ENCODE measurements around the gene SUPT5H. TPM values are rescaled to one million over a fixed set of nuclear protein-coding genes. Genes with fewer than 3 reads are reported as not detected.

The SUPT5H gene
- total RNA-seq, 1 experiment from 2014 or later: 59.9 TPM

DNA sequence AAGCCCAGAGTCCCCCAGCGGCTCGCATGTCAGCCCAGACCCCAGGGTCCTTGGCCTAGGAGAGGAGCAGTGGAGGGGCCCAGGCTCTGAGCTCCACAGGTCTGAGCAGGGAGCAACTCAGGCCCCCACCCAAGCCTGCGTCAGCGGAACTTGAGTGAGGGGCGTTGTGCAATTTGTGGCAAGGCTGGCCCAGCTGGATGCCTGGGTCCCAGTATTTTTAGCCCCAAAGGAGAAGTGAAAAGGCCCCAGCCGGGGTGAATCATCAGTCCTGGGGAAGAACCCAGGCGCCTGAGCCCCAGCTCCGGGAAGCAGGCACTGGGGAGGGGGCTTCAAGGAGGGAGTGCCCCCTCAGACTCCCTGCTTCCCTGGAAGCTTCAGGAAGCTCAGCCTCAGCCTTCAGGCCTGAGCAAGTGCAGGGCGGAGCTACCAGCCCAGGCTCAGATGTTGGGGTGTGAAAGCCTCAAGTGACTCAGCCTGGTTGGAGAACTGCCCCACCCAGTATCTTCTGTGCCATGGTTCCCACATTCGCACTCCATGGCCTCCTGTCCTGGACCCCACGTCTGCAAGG is 47.0 kb upstream of the SUPT5H start:
- Histone ChIP-seq H3K4me1 (ENCODE audit: insufficient read depth, low read length) (peaks cover 38% of the 10 kb centered on the region), H2AFZ (ENCODE audit: low read length) (no peak overlapping the region), H3K9me3 (ENCODE audit: low read length) (no peaks in the 10 kb centered on the region), H4K20me1 (ENCODE audit: low read length) (no peaks in the 10 kb centered on the region), H3K27me3 (ENCODE audit: low read length) (no peaks in the 10 kb centered on the region), H3K9ac (ENCODE audit: low read length) (peak overlapping the region; percentile 52), H3K36me3 (ENCODE audit: low read depth, low read length) (no peaks in the 10 kb centered on the region), H3K27ac (ENCODE audit: low read length) (peak overlapping the region; percentile 68), H3K4me3 (ENCODE audit: low read length) (no peak overlapping the region), H3K79me2 (ENCODE audit: low read length) (no peaks in the 10 kb centered on the region), H3K4me2 (ENCODE audit: low read length) (peak overlapping the region; percentile 57), H3F3A (ENCODE audit: low read length, unreplicated experiment) (no peaks in the 10 kb centered on the region), H3K9me2 (replicated peaks; ENCODE audit: low read length) (no peaks in the 10 kb centered on the region)
- DNase-seq: peak; percentile 42
- CTCF ChIA-PET: interaction anchor here (0.6 kb wide), 1 partner anchor 43 kb away, joined by 13 read pairs; no protein-coding TSS in a partner anchor
- TSS peak; percentile 11 for BruUV-seq (replicated peaks)
- TF ChIP-seq CTCF (conservative IDR thresholded peaks at IDR 0.05; ENCODE audit: low read depth, low read length): no peak
- no peak for TF ChIP-seq EZH2phosphoT487 (IDR thresholded peaks at IDR 0.05; ENCODE audit: borderline replicate concordance, low read length)
- no peak for TF ChIP-seq EZH2 (IDR thresholded peaks at IDR 0.05; ENCODE audit: low read length, unreplicated experiment)
- ATAC-seq: no peak
- POLR2A ChIA-PET (ENCODE audit: unreplicated experiment): interaction anchor here (0.6 to 1.1 kb wide), 3 partner anchors 9 to 56 kb away, joined by 3 to 5 read pairs (median 4); partner anchors contain the start of genes RPS16 and SAMD4B
- intact Hi-C loops (cut with micrococcal nuclease): no loop called here

DNA sequence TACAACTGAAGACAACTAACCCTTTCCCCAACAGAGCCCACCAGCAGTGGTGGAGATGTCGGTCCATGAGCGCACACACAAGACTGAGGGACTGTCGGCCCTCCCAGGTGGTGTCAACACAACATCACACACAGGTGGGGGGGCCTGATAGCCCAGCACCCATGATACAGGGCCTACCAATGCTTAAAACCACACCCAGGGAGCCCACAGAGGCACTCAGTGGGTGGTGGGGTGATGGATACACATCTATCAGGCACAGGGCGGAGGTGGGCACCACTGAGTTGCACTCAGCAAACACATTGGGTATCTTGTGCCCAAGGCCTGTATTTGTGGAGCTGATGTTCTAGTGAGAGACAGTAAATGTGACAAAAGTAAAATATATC is 45.7 kb upstream of the SUPT5H start:
- no peak for DNase-seq
- Histone ChIP-seq H3K79me2 (ENCODE audit: low read length) (no peaks in the 10 kb centered on the region), H3K27me3 (ENCODE audit: low read length) (no peaks in the 10 kb centered on the region), H4K20me1 (ENCODE audit: low read length) (no peaks in the 10 kb centered on the region), H3K4me2 (ENCODE audit: low read length) (no peak overlapping the region), H3K27ac (ENCODE audit: low read length) (no peak overlapping the region), H3K4me3 (ENCODE audit: low read length) (no peak overlapping the region), H2AFZ (ENCODE audit: low read length) (no peak overlapping the region), H3K36me3 (ENCODE audit: low read depth, low read length) (no peaks in the 10 kb centered on the region), H3K9me2 (replicated peaks; ENCODE audit: low read length) (no peaks in the 10 kb centered on the region), H3K9ac (ENCODE audit: low read length) (no peak overlapping the region), H3K4me1 (ENCODE audit: insufficient read depth, low read length) (peaks cover 42% of the 10 kb centered on the region), H3K9me3 (ENCODE audit: low read length) (no peaks in the 10 kb centered on the region), H3F3A (ENCODE audit: low read length, unreplicated experiment) (no peaks in the 10 kb centered on the region)
- ATAC-seq: no peak
- POLR2A ChIA-PET (ENCODE audit: unreplicated experiment): no interaction called here
- CTCF ChIA-PET: no interaction called here
- BruUV-seq (replicated peaks): no TSS peak
- intact Hi-C loops (cut with micrococcal nuclease): no loop called here
- TF ChIP-seq EZH2 (IDR thresholded peaks at IDR 0.05; ENCODE audit: low read length, unreplicated experiment): no peak
- TF ChIP-seq EZH2phosphoT487 (IDR thresholded peaks at IDR 0.05; ENCODE audit: borderline replicate concordance, low read length): no peak
- TF ChIP-seq CTCF (conservative IDR thresholded peaks at IDR 0.05; ENCODE audit: low read depth, low read length): no peak

DNA sequence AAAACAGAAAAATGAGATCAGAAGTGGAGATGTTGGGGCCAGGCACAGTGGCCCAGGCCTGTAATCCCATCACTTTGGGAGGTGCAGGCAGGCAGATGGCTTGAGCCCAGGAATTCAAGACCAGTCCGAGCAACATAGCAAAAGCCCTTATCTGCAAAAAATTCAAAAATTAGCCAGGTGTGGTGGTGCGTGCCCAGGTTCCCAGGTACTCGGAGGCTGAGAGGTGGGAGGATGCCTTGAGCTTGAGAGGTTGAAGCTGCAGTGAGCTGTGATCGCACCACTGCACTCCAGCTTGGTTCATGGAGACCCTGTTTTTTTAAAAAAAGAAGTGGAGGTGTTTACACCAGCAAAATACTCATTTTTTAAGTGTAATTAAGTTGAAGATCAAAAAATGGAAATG is 45.3 kb upstream of the SUPT5H start:
- H3F3A ChIP-seq (ENCODE audit: low read length, unreplicated experiment): no peaks in the 10 kb centered on the region
- no peak overlapping the region for H3K9ac ChIP-seq (ENCODE audit: low read length)
- ChIA-PET POLR2A (ENCODE audit: unreplicated experiment) (no interaction called here), CTCF (no interaction called here)
- no peak overlapping the region for H3K4me3 ChIP-seq (ENCODE audit: low read length)
- TF ChIP-seq EZH2phosphoT487 (IDR thresholded peaks at IDR 0.05; ENCODE audit: borderline replicate concordance, low read length) (no peak), CTCF (conservative IDR thresholded peaks at IDR 0.05; ENCODE audit: low read depth, low read length) (no peak), EZH2 (IDR thresholded peaks at IDR 0.05; ENCODE audit: low read length, unreplicated experiment) (no peak)
- H3K27me3 ChIP-seq (ENCODE audit: low read length): no peaks in the 10 kb centered on the region
- no peak overlapping the region for H2AFZ ChIP-seq (ENCODE audit: low read length)
- H3K36me3 ChIP-seq (ENCODE audit: low read depth, low read length): no peaks in the 10 kb centered on the region
- peaks cover 42% of the 10 kb centered on the region for H3K4me1 ChIP-seq (ENCODE audit: insufficient read depth, low read length)
- DNase-seq: no peak
- BruUV-seq (replicated peaks): no TSS peak
- no peak overlapping the region for H3K4me2 ChIP-seq (ENCODE audit: low read length)
- ATAC-seq: no peak
- H4K20me1 ChIP-seq (ENCODE audit: low read length): no peaks in the 10 kb centered on the region
- H3K9me3 ChIP-seq (ENCODE audit: low read length): no peaks in the 10 kb centered on the region
- no peak overlapping the region for H3K27ac ChIP-seq (ENCODE audit: low read length)
- intact Hi-C loops (cut with micrococcal nuclease): no loop called here
- H3K9me2 ChIP-seq (replicated peaks; ENCODE audit: low read length): no peaks in the 10 kb centered on the region
- H3K79me2 ChIP-seq (ENCODE audit: low read length): no peaks in the 10 kb centered on the region
